Activated T-cell treated with anti-CD3 and anti-CD28 coated beads, Interleukin-2, amount 50 U/mL, for 72 hours (primary cell): ENCODE measurements around the gene KCNMA1. TPM values are rescaled to one million over a fixed set of nuclear protein-coding genes. Genes with fewer than 3 reads are reported as not detected.
A peak's percentile ranks its signal among the peaks of the same experiment; 100 is the strongest.

Experiments
- ATAC-seq, 2 donors: fragments of 150-1000 bp; cut with Tn5 transposase; replicated peaks in 1 of 2; 2 replicates each; pipeline ENCODE4 v1.10.0; 2021; ENCODE audit warnings: moderate library complexity in 2 of 2, mild to moderate bottlenecking in 1 of 2
- DNase-seq, 2 donors: peaks; one replicate each; pipeline ENCODE4 v3.0.0; 2021 to 2022; ENCODE audit warnings: mixed read lengths in 1 of 2
- H3K27ac Mint-ChIP-seq: one replicate; pipeline ENCODE4 v1.8.0; 2022; ENCODE audit warnings: mild to moderate bottlenecking, moderate library complexity, mixed read lengths
- H3K27me3 Mint-ChIP-seq: one replicate; pipeline ENCODE4 v1.8.0; 2022; ENCODE audit warnings: low read depth, mixed read lengths
- H3K36me3 Mint-ChIP-seq, 2 donors: one replicate each; pipeline ENCODE4 v1.8.0; 2022; ENCODE audit warnings: mixed read lengths in 2 of 2, mild to moderate bottlenecking in 1 of 2; ENCODE audit not compliant: insufficient read depth in 2 of 2
- H3K4me1 Mint-ChIP-seq: one replicate; pipeline ENCODE4 v1.8.0; 2022; ENCODE audit warnings: low read depth, mixed read lengths
- H3K4me3 Mint-ChIP-seq, 2 donors: one replicate each; pipeline ENCODE4 v1.8.0; 2022; ENCODE audit warnings: mild to moderate bottlenecking in 2 of 2, mixed read lengths in 2 of 2, moderate library complexity in 2 of 2
- H3K9me3 Mint-ChIP-seq, 2 donors: one replicate each; pipeline ENCODE4 v1.8.0; 2022; ENCODE audit warnings: mixed read lengths in 2 of 2
- total RNA-seq, 2 donors: library from RNA; stranded (reverse); gene quantifications; one replicate each; pipeline ENCODE4 v1.2.3, GENCODE V29; 2022

KCNMA1 gene
- total RNA-seq, 2 donors from 2014 or later = 0.55 to 1.0 TPM

DNA sequence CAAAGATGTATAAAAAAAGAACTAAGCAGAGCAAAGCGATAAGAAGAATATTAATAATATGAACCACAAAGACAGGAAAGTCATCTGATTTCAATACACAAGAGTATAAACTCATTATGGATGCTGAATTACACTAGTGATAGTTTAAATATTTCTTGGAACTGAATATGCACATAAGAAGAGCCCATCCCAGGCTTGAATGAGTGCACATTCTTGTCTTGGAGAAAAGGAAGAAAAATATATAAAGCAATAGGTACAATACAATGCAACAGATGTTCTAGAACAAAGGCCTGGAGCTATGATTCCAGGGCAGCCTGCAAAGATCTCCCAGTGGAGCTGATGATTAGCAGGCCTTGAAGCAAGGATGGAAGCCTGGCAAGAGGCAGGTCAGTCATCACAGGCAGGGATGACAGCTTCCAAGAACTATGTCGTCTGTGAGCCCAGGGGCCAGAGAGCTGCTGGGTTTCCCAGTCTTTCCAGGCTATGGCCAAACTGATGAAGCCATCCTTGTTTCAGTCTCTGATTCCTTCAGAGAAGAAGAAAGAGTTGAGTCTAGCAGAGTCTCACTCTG lies 277.6 kb downstream of the KCNMA1 start:
- Mint-ChIP-seq H3K4me1 (no peaks in the 10 kb centered on the region), H3K9me3 (no peaks in the 10 kb centered on the region), H3K27me3 (peaks cover 6% of the 10 kb centered on the region), H3K36me3 (no peaks in the 10 kb centered on the region), H3K27ac (no peak overlapping the region), H3K4me3 (no peak overlapping the region)
- DNase-seq = no peak
- ATAC-seq = no peak

DNA sequence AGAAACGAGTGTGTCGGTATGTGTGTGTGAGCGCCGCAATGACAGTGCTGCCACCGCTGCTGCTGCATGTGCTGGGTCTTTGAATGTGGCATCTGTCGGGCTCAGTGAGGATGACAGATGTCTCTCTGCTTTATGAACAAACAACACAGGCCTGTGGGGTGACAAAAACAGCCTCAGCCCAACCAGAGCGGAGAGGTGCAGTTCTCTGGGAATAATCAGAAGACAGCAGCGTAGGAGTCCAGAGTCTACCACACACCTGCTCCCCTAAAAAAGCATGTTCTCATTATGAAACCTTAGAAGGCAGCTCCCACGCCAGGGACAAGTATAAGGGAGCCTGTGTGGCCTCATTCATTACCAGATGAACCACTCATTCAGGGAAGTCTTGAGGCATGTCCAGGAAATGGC lies 278.3 kb downstream of the KCNMA1 start:
- no peak overlapping the region for H3K27ac Mint-ChIP-seq
- H3K27me3 Mint-ChIP-seq = peaks cover 6% of the 10 kb centered on the region
- no peak for DNase-seq
- H3K4me1 Mint-ChIP-seq = no peaks in the 10 kb centered on the region
- no peak overlapping the region for H3K4me3 Mint-ChIP-seq
- no peak for ATAC-seq
- no peaks in the 10 kb centered on the region for H3K36me3 Mint-ChIP-seq
- no peaks in the 10 kb centered on the region for H3K9me3 Mint-ChIP-seq

DNA sequence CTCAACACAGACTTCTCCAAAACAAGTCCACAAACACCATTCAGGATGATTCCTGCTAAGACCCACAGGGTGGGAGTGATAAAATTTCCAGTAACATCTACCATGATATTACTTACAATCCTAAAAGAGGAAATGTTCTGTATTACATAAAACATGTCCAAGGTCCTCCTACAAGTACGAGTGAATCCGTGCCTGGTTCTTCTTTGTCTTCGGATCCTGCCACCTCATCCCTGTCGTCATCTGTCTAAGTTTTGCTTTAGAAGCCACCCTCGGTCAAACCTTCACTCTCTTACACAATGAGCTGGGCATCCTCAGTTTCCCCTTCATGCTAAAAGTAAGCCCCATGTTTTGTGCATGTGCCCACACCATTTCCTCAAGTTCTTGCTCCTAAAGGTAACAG lies 279.0 kb downstream of the KCNMA1 start:
- ATAC-seq = no peak

DNA sequence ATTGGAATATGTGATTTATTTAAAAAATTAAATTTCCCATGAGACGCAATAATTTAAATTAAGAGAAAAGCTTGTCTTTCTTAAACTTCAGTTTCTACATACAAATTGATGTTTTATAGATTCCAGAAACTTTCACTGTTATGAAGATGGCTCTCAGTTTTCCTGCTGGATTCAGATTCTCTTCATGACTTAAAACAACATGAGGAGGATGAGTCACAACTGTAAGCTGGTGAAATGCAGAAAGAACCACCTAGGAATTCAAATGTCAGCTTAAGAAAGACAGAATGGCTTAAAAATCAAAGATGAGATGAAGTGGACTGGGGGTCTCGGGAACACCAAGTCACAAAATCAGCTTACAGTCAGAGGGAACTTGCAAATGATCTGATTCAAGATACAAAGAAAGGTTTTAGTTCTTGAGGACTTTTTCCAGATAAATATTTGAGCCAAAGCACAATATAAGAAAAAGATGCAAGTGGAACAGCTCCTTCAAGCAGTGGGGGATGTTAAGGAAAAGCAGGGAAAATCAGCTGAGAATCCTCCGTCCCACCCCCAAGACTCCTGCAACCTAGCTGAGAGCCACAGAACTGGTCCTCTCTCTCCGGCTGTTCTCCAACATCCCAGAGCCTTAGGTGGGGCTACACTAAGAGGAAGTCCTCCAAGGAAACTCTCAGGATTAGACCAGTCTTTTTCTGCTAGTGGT lies 279.8 kb downstream of the KCNMA1 start:
- Mint-ChIP-seq H3K4me1 (no peaks in the 10 kb centered on the region), H3K9me3 (no peaks in the 10 kb centered on the region), H3K36me3 (no peaks in the 10 kb centered on the region), H3K4me3 (no peak overlapping the region), H3K27ac (no peak overlapping the region), H3K27me3 (no peaks in the 10 kb centered on the region)
- ATAC-seq (no peak), DNase-seq (no peak)

More for the DNA sequence above, 279.0 kb downstream of the KCNMA1 start:
- H3K4me3 Mint-ChIP-seq = no peak overlapping the region
- H3K9me3 Mint-ChIP-seq = no peaks in the 10 kb centered on the region
- H3K27me3 Mint-ChIP-seq = peaks cover 2% of the 10 kb centered on the region
- DNase-seq = no peak
- H3K4me1 Mint-ChIP-seq = no peaks in the 10 kb centered on the region
- H3K36me3 Mint-ChIP-seq = no peaks in the 10 kb centered on the region
- H3K27ac Mint-ChIP-seq = no peak overlapping the region

DNA sequence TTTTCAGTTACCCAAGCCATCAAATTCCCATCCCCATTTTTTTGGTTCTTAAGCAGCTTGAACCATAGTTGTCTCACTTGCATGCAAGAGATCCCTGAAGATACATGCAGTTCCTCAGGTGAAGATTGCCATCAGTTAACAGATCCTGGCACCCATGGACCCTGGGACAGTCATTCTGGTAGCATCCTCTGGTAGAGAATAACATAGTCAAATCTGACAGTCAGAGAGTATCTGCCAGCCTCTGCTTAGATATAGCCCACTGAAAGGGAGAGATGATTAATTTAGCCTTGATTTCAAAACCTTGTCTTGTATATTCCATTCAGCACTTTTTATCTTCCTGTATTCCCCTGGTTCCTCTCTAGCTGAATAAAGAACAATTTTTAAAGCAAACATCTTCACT lies 280.4 kb downstream of the KCNMA1 start:
- Mint-ChIP-seq H3K4me1 (no peaks in the 10 kb centered on the region), H3K4me3 (no peak overlapping the region), H3K27ac (no peak overlapping the region), H3K36me3 (no peaks in the 10 kb centered on the region), H3K9me3 (no peaks in the 10 kb centered on the region), H3K27me3 (no peaks in the 10 kb centered on the region)
- ATAC-seq (peak in 1 of 2 donors; percentile 51), DNase-seq (no peak)

DNA sequence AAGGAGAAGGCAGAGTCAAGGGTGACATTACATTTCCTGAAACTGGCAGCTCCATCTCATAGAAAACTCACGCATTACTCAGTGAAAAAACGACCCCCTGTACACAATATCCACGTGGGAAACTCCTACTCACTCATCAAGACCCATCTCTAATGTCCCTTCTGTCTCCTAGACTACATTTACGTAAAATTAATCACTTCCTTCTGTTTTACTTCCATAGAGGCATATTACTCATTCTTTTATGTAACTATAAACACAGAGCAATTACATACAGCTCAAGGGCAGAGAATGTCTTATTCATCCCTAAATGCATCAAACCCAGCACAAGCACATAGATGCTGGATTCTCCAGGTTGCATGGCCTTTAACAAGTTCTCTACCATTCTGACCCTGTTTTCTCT lies 281.8 kb downstream of the KCNMA1 start:
- Mint-ChIP-seq H3K27ac (no peak overlapping the region), H3K4me3 (no peak overlapping the region), H3K9me3 (no peaks in the 10 kb centered on the region), H3K36me3 (no peaks in the 10 kb centered on the region), H3K27me3 (no peaks in the 10 kb centered on the region), H3K4me1 (peaks cover under 1% of the 10 kb centered on the region)
- DNase-seq = no peak
- no peak for ATAC-seq

DNA sequence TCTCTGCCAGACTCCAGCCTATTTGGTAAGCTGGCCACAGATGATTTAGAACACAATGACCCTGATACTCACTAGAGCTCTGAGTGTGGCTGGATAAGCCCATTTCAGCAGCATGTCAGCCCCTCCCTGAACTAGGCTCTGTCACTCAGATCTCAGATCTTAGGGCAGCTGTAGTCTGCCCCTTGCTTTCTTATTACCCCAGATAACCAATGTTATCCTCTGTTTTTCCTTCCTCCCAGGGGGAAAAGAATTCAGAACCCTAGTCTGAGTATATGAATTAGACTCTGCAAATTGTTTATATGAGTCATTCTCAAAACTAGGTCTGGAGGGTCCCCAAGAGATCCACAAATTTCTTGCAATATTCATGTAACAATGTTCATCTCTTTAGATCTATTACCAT lies 286.2 kb downstream of the KCNMA1 start:
- DNase-seq (no peak), ATAC-seq (no peak)
- peaks cover 0 to 1% of the 10 kb centered on the region in 2 donors for H3K9me3 Mint-ChIP-seq
- H3K27me3 Mint-ChIP-seq = no peaks in the 10 kb centered on the region
- no peaks in the 10 kb centered on the region for H3K36me3 Mint-ChIP-seq
- no peak overlapping the region for H3K27ac Mint-ChIP-seq
- no peak overlapping the region for H3K4me3 Mint-ChIP-seq
- H3K4me1 Mint-ChIP-seq = peaks cover 6% of the 10 kb centered on the region

DNA sequence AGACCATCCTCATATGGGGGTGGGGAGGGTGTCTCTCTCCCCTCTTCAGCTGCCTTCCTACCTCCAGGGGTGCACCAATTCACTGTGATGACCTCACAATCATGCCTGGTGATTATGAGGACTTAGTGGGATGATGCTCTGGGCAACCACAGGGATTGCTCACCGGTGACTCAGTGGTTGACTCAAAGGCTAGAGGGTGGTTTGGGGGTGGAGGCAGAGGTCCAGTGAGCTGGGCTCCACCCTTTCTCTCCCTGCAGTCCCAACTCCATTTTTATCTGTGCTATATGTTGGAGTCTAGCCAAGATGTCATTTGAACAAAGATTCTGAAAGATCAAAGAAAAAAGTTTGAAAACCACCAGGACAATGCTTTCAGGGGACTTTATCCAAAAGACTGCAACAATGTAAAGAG lies 286.9 kb downstream of the KCNMA1 start:
- Mint-ChIP-seq H3K4me3 (no peak overlapping the region), H3K4me1 (peaks cover 6% of the 10 kb centered on the region), H3K9me3 (peaks cover 1 to 3% of the 10 kb centered on the region in 2 donors), H3K27ac (no peak overlapping the region), H3K36me3 (no peaks in the 10 kb centered on the region), H3K27me3 (no peaks in the 10 kb centered on the region)
- peak; percentile 27 to 36 for DNase-seq
- peak; percentile 83 to 88 for ATAC-seq

DNA sequence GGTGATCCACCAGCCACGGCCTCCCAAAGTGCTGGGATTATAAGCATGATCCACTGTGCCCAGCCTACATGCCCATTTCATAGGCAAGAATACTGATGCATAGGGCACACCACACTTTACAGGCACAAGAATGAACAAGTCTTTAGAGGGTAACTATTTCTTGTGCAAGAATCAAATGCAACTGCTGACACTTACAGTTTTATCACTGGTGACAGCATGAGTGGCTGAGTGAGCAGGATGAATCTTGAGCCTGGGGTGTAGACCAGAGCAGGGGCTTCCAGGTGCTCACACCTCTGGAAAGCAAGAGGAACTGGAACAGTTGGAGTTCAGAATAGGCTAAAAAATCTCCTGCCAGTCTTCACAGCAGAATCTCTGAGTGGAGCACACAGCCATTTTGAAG lies 287.5 kb downstream of the KCNMA1 start:
- no peaks in the 10 kb centered on the region for H3K36me3 Mint-ChIP-seq
- no peak overlapping the region for H3K27ac Mint-ChIP-seq
- ATAC-seq (no peak), DNase-seq (no peak)
- no peaks in the 10 kb centered on the region for H3K27me3 Mint-ChIP-seq
- no peak overlapping the region for H3K4me3 Mint-ChIP-seq
- peaks cover 6% of the 10 kb centered on the region for H3K4me1 Mint-ChIP-seq
- H3K9me3 Mint-ChIP-seq = peaks cover 1 to 4% of the 10 kb centered on the region in 2 donors

DNA sequence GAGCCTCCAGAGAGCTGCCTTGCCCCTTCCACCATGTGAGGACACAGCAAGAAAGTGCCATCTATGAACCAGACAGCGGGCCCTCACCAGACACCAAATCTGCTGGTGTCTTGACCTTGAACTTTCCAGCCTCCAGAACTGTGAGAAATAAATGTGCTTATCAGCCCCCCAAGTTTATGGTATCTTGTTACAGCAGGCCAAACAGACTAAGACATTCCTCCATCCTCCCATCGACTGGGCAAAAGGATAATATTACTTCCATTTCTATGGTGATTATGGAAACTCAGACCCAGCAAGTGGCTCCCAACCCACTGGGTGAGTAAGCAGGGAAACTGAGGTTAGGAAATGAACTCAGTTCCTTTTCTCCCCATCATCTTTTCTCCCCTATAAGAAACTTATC lies 288.4 kb downstream of the KCNMA1 start:
- ATAC-seq = no peak
- H3K36me3 Mint-ChIP-seq = no peaks in the 10 kb centered on the region
- H3K27ac Mint-ChIP-seq = no peak overlapping the region
- H3K27me3 Mint-ChIP-seq = no peaks in the 10 kb centered on the region
- peaks cover 6% of the 10 kb centered on the region for H3K4me1 Mint-ChIP-seq
- H3K4me3 Mint-ChIP-seq = no peak overlapping the region
- H3K9me3 Mint-ChIP-seq = peaks cover 1 to 5% of the 10 kb centered on the region in 2 donors
- no peak for DNase-seq

DNA sequence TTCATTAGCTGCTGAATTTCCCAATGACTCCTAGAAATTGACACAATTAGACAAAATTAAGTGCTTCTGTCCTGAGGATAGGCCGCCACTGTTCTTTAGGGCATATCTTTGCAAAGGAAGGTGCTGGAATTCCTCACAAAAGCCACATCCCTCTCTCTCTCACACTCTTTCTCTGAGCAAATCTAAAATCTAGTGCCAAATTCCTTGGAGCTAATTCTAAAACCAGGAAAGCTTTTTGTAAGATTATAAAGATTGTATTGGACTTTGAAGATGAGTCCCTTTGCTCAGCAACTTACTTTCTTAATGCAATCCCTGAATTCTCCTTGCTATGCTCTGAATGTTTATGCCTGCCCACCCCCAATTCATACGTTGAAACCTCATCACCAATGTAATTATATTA lies 288.9 kb downstream of the KCNMA1 start:
- ATAC-seq (no peak), DNase-seq (no peak)
- Mint-ChIP-seq H3K27me3 (no peaks in the 10 kb centered on the region), H3K4me3 (no peak overlapping the region), H3K36me3 (no peaks in the 10 kb centered on the region), H3K4me1 (peaks cover 6% of the 10 kb centered on the region), H3K9me3 (peaks cover 1 to 5% of the 10 kb centered on the region in 2 donors), H3K27ac (no peak overlapping the region)

DNA sequence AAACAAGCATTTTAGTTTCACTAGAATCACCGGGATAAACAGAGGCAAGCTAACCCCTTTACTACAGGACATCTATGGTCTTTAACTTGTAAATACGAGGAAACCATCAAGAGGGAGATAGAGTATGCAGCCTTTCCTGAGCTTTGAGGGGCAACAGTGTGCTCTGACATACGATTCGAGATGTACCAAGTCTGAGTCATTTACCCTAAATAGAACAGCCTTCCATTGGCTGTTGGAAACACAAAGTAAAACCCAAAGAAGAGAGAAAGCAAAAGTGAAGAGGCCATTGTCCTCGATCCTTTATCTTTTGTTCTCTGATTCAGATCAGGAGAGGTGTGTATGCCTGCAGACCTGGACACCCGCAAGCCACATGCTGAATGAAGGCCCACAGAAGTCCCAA lies 289.5 kb downstream of the KCNMA1 start:
- Mint-ChIP-seq H3K27me3 (no peaks in the 10 kb centered on the region), H3K27ac (no peak overlapping the region), H3K4me1 (peaks cover 6% of the 10 kb centered on the region), H3K9me3 (peaks cover 3 to 5% of the 10 kb centered on the region in 2 donors), H3K4me3 (no peak overlapping the region), H3K36me3 (no peaks in the 10 kb centered on the region)
- DNase-seq (no peak), ATAC-seq (no peak)

DNA sequence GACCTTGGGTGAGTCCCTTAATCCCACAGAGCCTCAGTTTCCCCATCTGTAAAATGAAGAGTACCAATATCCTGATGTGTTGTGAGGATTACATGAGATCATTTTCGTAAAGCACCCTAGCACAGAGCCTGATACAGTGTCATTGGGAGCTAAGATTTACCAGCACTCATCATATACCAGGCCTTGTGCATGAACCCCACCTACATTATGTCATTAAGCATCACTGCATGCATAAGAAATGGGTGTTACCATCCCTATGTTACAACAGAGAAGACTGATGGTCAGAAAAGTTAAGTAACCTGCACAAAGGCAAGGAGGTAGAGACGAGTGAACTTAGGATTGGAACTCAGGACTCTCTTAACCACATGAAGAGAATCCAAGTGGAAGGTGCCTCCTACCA lies 290.6 kb downstream of the KCNMA1 start:
- no peak overlapping the region for H3K27ac Mint-ChIP-seq
- H3K9me3 Mint-ChIP-seq = peaks cover 3 to 5% of the 10 kb centered on the region in 2 donors

DNA sequence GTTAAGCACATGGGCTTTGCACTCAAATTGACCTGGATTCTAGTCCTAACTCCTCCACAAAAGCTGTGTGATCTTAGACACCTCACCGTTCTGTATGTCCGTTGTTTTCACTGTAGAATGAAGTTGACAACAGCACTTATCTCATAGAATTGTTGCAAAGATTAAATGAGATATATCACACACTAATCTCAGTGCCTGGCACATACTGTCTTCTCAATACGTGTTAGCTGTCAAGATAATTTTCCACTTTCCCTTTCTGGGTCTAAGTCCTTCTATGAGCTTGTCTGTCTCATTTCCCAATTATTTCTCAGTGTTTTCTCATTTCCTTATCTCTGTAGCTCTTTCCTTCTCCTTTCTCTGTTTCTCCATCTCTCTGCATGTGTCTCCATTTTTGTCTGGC lies 296.6 kb downstream of the KCNMA1 start:
- DNase-seq = no peak
- Mint-ChIP-seq H3K27ac (no peak overlapping the region), H3K4me1 (no peaks in the 10 kb centered on the region), H3K4me3 (no peak overlapping the region), H3K27me3 (peaks cover 1% of the 10 kb centered on the region), H3K9me3 (peaks cover 2 to 8% of the 10 kb centered on the region in 2 donors), H3K36me3 (peaks cover 0 to 3% of the 10 kb centered on the region in 2 donors)
- no peak for ATAC-seq

More for the DNA sequence above, 290.6 kb downstream of the KCNMA1 start:
- Mint-ChIP-seq H3K36me3 (no peaks in the 10 kb centered on the region), H3K27me3 (no peaks in the 10 kb centered on the region), H3K4me3 (no peak overlapping the region), H3K4me1 (peaks cover 6% of the 10 kb centered on the region)
- DNase-seq (no peak), ATAC-seq (no peak)
